Lower leg skin (tissue), 3 donors: ENCODE measurements around the gene CYB561A3.

Experiments
- CTCF ChIP-seq, 3 donors: fragments of 450-650 bp; IDR thresholded peaks; one replicate each; pipeline ENCODE4 v1.5.1; 2016; ENCODE audit warnings: antibody characterized with exemption in 3 of 3, mild to moderate bottlenecking in 3 of 3, moderate library complexity in 2 of 3
- POLR2A ChIP-seq, 2 donors: fragments of 450-650 bp; IDR thresholded peaks; one replicate each; pipeline ENCODE4 v1.6.1; 2016 to 2017; ENCODE audit warnings: antibody characterized with exemption in 2 of 2, mild to moderate bottlenecking in 1 of 2, moderate library complexity in 1 of 2

- TF ChIP-seq CTCF (IDR thresholded peaks at IDR 0.05) (no peak), POLR2A (IDR thresholded peaks at IDR 0.05) (no peak)
These were observed 14.1 kb upstream of the CYB561A3 start for GRCh38 chr11:61375761-61376108.
